ENCODE data around the gene EXOG. TPM values are rescaled to one million over a fixed set of nuclear protein-coding genes. Genes with fewer than 3 reads are reported as not detected.

Gene EXOG
- total RNA-seq, 1 experiment from 2014 or later: 33.2 TPM

- H3K4me1 ChIP-seq (ENCODE audit: low read length): no peaks in the 10 kb centered on the region
- no peaks in the 10 kb centered on the region for H3K27me3 ChIP-seq (ENCODE audit: low read length)
- no peaks in the 10 kb centered on the region for H3K9me3 ChIP-seq (ENCODE audit: low read length)
- H3K9me2 ChIP-seq (replicated peaks; ENCODE audit: insufficient read depth, low read length): no peaks in the 10 kb centered on the region
- no peak overlapping the region for H3K4me2 ChIP-seq (ENCODE audit: low read depth, low read length, poor library complexity, severe bottlenecking)
- no peak overlapping the region for H3K27ac ChIP-seq (ENCODE audit: low read length)
- DNase-seq: no peak
- no peak overlapping the region for H2AFZ ChIP-seq (ENCODE audit: low read length)
- H3K4me3 ChIP-seq (ENCODE audit: low read length): no peak overlapping the region
- H3K79me2 ChIP-seq (ENCODE audit: low read length): 0 out of 2 replicates have a peak, but pooled peaks cover 4% of the 10 kb centered on the region
- H3K36me3 ChIP-seq (ENCODE audit: insufficient read depth, low read length): peaks cover 37% of the 10 kb centered on the region; the same call in 1 of the 2 replicates
- H4K20me1 ChIP-seq (ENCODE audit: insufficient read depth, low read depth, low read length): 0 out of 2 replicates have a peak, but pooled peaks cover 3% of the 10 kb centered on the region
- no peak overlapping the region for H3K9ac ChIP-seq (ENCODE audit: low read length)
Measured at GRCh38 chr3:38524141-38524739, 28.1 kb downstream of the EXOG start.

GRCh38 chr3:38526792-38527191 is 30.7 kb downstream of the EXOG start:
- H3K4me3 ChIP-seq (ENCODE audit: low read length): no peak overlapping the region
- H3K36me3 ChIP-seq (ENCODE audit: insufficient read depth, low read length): peaks cover 34% of the 10 kb centered on the region; the same call in 1 of the 2 replicates
- H3K27ac ChIP-seq (ENCODE audit: low read length): no peak overlapping the region
- H3K79me2 ChIP-seq (ENCODE audit: low read length): 0 out of 2 replicates have a peak, but pooled peaks cover under 1% of the 10 kb centered on the region
- H3K4me2 ChIP-seq (ENCODE audit: low read depth, low read length, poor library complexity, severe bottlenecking): no peak overlapping the region
- no peaks in the 10 kb centered on the region for H3K4me1 ChIP-seq (ENCODE audit: low read length)
- H3K27me3 ChIP-seq (ENCODE audit: low read length): no peaks in the 10 kb centered on the region
- H3K9ac ChIP-seq (ENCODE audit: low read length): no peak overlapping the region
- H4K20me1 ChIP-seq (ENCODE audit: insufficient read depth, low read depth, low read length): no peaks in the 10 kb centered on the region
- no peak overlapping the region for H2AFZ ChIP-seq (ENCODE audit: low read length)
- no peak for DNase-seq
- H3K9me2 ChIP-seq (replicated peaks; ENCODE audit: insufficient read depth, low read length): no peaks in the 10 kb centered on the region
- H3K9me3 ChIP-seq (ENCODE audit: low read length): no peaks in the 10 kb centered on the region

- H3K9ac ChIP-seq (ENCODE audit: low read length): no peak overlapping the region
- H4K20me1 ChIP-seq (ENCODE audit: insufficient read depth, low read depth, low read length): no peaks in the 10 kb centered on the region
- H2AFZ ChIP-seq (ENCODE audit: low read length): no peak overlapping the region
- H3K4me1 ChIP-seq (ENCODE audit: low read length): no peaks in the 10 kb centered on the region
- H3K36me3 ChIP-seq (ENCODE audit: insufficient read depth, low read length): peaks cover 24% of the 10 kb centered on the region; the same call in 1 of the 2 replicates
- no peaks in the 10 kb centered on the region for H3K9me2 ChIP-seq (replicated peaks; ENCODE audit: insufficient read depth, low read length)
- DNase-seq: peak; percentile 48
- H3K9me3 ChIP-seq (ENCODE audit: low read length): no peaks in the 10 kb centered on the region
- H3K4me2 ChIP-seq (ENCODE audit: low read depth, low read length, poor library complexity, severe bottlenecking): no peak overlapping the region
- H3K79me2 ChIP-seq (ENCODE audit: low read length): no peaks in the 10 kb centered on the region
- no peak overlapping the region for H3K27ac ChIP-seq (ENCODE audit: low read length)
- no peaks in the 10 kb centered on the region for H3K27me3 ChIP-seq (ENCODE audit: low read length)
- no peak overlapping the region for H3K4me3 ChIP-seq (ENCODE audit: low read length)
Measured at GRCh38 chr3:38528457-38528856, 32.3 kb downstream of the EXOG start.

DNA sequence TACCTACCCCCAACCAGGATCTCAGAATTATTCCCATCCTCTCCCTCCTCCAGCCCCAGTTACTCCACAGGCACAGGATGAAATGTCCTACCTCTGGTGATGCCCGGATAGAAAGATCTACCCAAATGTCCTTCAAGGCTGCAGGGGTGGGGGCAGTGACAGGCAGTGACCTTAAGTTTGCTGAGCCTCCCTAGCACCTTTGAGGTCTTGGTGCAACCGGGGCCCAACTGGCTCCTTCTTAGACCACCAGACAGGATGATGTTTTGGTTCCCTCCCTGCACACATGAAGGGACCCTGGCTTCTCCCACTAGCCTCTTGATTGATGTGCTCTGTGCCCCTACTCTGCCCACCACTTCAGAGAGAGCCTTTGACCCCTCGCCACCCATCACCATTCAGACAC is 36.4 kb downstream of the EXOG start:
- no peaks in the 10 kb centered on the region for H4K20me1 ChIP-seq (ENCODE audit: insufficient read depth, low read depth, low read length)
- no peak overlapping the region for H3K4me2 ChIP-seq (ENCODE audit: low read depth, low read length, poor library complexity, severe bottlenecking)
- peaks cover 4% of the 10 kb centered on the region; the same call in 1 of the 2 replicates for H3K36me3 ChIP-seq (ENCODE audit: insufficient read depth, low read length)
- H2AFZ ChIP-seq (ENCODE audit: low read length): no peak overlapping the region
- no peaks in the 10 kb centered on the region for H3K4me1 ChIP-seq (ENCODE audit: low read length)
- H3K9me2 ChIP-seq (replicated peaks; ENCODE audit: insufficient read depth, low read length): no peaks in the 10 kb centered on the region
- H3K9me3 ChIP-seq (ENCODE audit: low read length): no peaks in the 10 kb centered on the region
- no peak for DNase-seq
- H3K27ac ChIP-seq (ENCODE audit: low read length): no peak overlapping the region
- H3K9ac ChIP-seq (ENCODE audit: low read length): no peak overlapping the region
- no peak overlapping the region for H3K4me3 ChIP-seq (ENCODE audit: low read length)
- no peaks in the 10 kb centered on the region for H3K79me2 ChIP-seq (ENCODE audit: low read length)
- H3K27me3 ChIP-seq (ENCODE audit: low read length): no peaks in the 10 kb centered on the region

- DNase-seq: no peak
- Histone ChIP-seq H3K27ac (ENCODE audit: low read length) (no peak overlapping the region), H4K20me1 (ENCODE audit: insufficient read depth, low read depth, low read length) (no peaks in the 10 kb centered on the region), H3K9me3 (ENCODE audit: low read length) (no peaks in the 10 kb centered on the region), H3K4me1 (ENCODE audit: low read length) (no peaks in the 10 kb centered on the region), H3K27me3 (ENCODE audit: low read length) (no peaks in the 10 kb centered on the region), H3K4me2 (ENCODE audit: low read depth, low read length, poor library complexity, severe bottlenecking) (no peak overlapping the region), H3K36me3 (ENCODE audit: insufficient read depth, low read length) (no peaks in the 10 kb centered on the region), H2AFZ (ENCODE audit: low read length) (no peak overlapping the region), H3K9me2 (replicated peaks; ENCODE audit: insufficient read depth, low read length) (no peaks in the 10 kb centered on the region), H3K4me3 (ENCODE audit: low read length) (no peak overlapping the region), H3K79me2 (ENCODE audit: low read length) (no peaks in the 10 kb centered on the region), H3K9ac (ENCODE audit: low read length) (no peak overlapping the region)
Measured at GRCh38 chr3:38533285-38533976, 37.3 kb downstream of the EXOG start.

- no peak overlapping the region for H2AFZ ChIP-seq (ENCODE audit: low read length)
- H3K4me1 ChIP-seq (ENCODE audit: low read length): no peaks in the 10 kb centered on the region
- no peak overlapping the region for H3K9ac ChIP-seq (ENCODE audit: low read length)
- no peaks in the 10 kb centered on the region for H3K9me2 ChIP-seq (replicated peaks; ENCODE audit: insufficient read depth, low read length)
- no peaks in the 10 kb centered on the region for H3K79me2 ChIP-seq (ENCODE audit: low read length)
- no peak overlapping the region for H3K4me3 ChIP-seq (ENCODE audit: low read length)
- H3K36me3 ChIP-seq (ENCODE audit: insufficient read depth, low read length): no peaks in the 10 kb centered on the region
- no peak for DNase-seq
- H3K27me3 ChIP-seq (ENCODE audit: low read length): no peaks in the 10 kb centered on the region
- H3K4me2 ChIP-seq (ENCODE audit: low read depth, low read length, poor library complexity, severe bottlenecking): no peak overlapping the region
- no peaks in the 10 kb centered on the region for H3K9me3 ChIP-seq (ENCODE audit: low read length)
- no peaks in the 10 kb centered on the region for H4K20me1 ChIP-seq (ENCODE audit: insufficient read depth, low read depth, low read length)
- no peak overlapping the region for H3K27ac ChIP-seq (ENCODE audit: low read length)
Measured at GRCh38 chr3:38534180-38534579, 38.0 kb downstream of the EXOG start.

DNA sequence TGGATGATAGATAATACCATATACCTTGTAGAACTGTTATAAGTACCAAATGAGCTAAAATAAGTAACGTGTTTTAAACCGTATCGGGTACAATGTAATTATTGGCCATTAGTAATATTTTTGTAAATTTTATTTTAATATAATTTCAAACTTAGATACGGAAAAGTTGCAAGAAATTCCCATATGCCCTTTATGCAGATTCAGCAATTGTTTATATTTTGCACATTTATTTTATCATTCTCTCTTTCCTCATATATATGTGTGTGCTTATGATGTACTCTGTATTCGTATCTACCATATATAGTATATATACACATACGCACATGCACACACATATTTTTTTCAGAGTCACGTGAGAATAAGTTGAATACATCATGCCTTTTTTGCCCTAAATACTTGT is 38.5 kb downstream of the EXOG start:
- H3K79me2 ChIP-seq (ENCODE audit: low read length): no peaks in the 10 kb centered on the region
- H3K27me3 ChIP-seq (ENCODE audit: low read length): no peaks in the 10 kb centered on the region
- no peak for DNase-seq
- no peaks in the 10 kb centered on the region for H4K20me1 ChIP-seq (ENCODE audit: insufficient read depth, low read depth, low read length)
- no peak overlapping the region for H3K4me3 ChIP-seq (ENCODE audit: low read length)
- no peak overlapping the region for H3K9ac ChIP-seq (ENCODE audit: low read length)
- no peaks in the 10 kb centered on the region for H3K4me1 ChIP-seq (ENCODE audit: low read length)
- no peaks in the 10 kb centered on the region for H3K9me2 ChIP-seq (replicated peaks; ENCODE audit: insufficient read depth, low read length)
- H2AFZ ChIP-seq (ENCODE audit: low read length): no peak overlapping the region
- no peak overlapping the region for H3K27ac ChIP-seq (ENCODE audit: low read length)
- no peaks in the 10 kb centered on the region for H3K36me3 ChIP-seq (ENCODE audit: insufficient read depth, low read length)
- H3K4me2 ChIP-seq (ENCODE audit: low read depth, low read length, poor library complexity, severe bottlenecking): no peak overlapping the region
- H3K9me3 ChIP-seq (ENCODE audit: low read length): no peaks in the 10 kb centered on the region

- H3K79me2 ChIP-seq (ENCODE audit: low read length): no peaks in the 10 kb centered on the region
- no peak for DNase-seq
- no peaks in the 10 kb centered on the region for H3K9me2 ChIP-seq (replicated peaks; ENCODE audit: insufficient read depth, low read length)
- H3K9me3 ChIP-seq (ENCODE audit: low read length): no peaks in the 10 kb centered on the region
- no peaks in the 10 kb centered on the region for H4K20me1 ChIP-seq (ENCODE audit: insufficient read depth, low read depth, low read length)
- H3K9ac ChIP-seq (ENCODE audit: low read length): no peak overlapping the region
- H2AFZ ChIP-seq (ENCODE audit: low read length): no peak overlapping the region
- no peak overlapping the region for H3K4me3 ChIP-seq (ENCODE audit: low read length)
- H3K4me1 ChIP-seq (ENCODE audit: low read length): no peaks in the 10 kb centered on the region
- no peak overlapping the region for H3K4me2 ChIP-seq (ENCODE audit: low read depth, low read length, poor library complexity, severe bottlenecking)
- H3K27ac ChIP-seq (ENCODE audit: low read length): no peak overlapping the region
- H3K27me3 ChIP-seq (ENCODE audit: low read length): no peaks in the 10 kb centered on the region
- no peaks in the 10 kb centered on the region for H3K36me3 ChIP-seq (ENCODE audit: insufficient read depth, low read length)
Measured at GRCh38 chr3:38536671-38537070, 40.5 kb downstream of the EXOG start.

Measured in Karpas-422 (cell line).